ENCODE results near the gene TBL1X. TPM values are rescaled to one million over a fixed set of nuclear protein-coding genes. Genes with fewer than 3 reads are reported as not detected.

Gene TBL1X
- total and polyA plus RNA-seq, 2 of the 4 experiments (the other 2 are of a cell fraction): 16.2 to 20.8 TPM

DNA sequence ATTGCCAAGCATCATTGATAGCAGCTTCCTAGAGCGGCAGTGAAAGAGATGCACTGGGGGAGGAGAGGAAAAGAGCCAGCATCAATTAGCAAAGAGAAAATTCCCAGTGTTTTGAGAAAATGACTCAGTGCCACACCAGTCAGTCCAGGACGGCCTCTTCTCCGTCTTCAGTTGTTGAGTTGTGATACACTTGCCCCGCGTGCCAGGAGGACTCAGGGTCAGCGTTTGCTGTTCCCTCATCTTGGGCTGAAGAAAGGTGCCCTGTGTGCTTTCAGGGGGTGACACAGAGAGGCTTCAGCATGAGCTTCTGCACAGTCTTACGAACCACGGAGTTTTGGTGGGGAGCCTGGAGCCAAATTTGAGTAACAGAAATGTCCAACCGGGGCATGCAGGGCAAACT, 218.5 kb downstream of the TBL1X start:
- Histone ChIP-seq H2AFZ (replicated peaks; ENCODE audit: low read length, poor library complexity) (no peak overlapping the region), H3K18ac (ENCODE audit: low read depth, low read length) (no peak overlapping the region), H3K9me3 (ENCODE audit: control insufficient read depth, insufficient read depth, low read length) (no peaks in the 10 kb centered on the region; the same call in 1 of the 2 replicates), H3K14ac (replicated peaks; ENCODE audit: low read depth, low read length) (no peak overlapping the region), H4K91ac (ENCODE audit: insufficient read depth, low read depth, low read length) (no peak overlapping the region), H2BK5ac (ENCODE audit: low read depth, low read length, poor library complexity, severe bottlenecking) (no peak overlapping the region), H4K20me1 (ENCODE audit: insufficient read depth, low read length) (no peaks in the 10 kb centered on the region), H2BK120ac (ENCODE audit: low read depth, low read length) (no peak overlapping the region), H3K4me2 (ENCODE audit: low read depth, low read length) (no peak overlapping the region), H3K4me3 (ENCODE audit: insufficient read depth, low read depth, low read length) (no peak overlapping the region), H4K8ac (ENCODE audit: low read depth in 2 of 2, low read length in 2 of 2) (no peak overlapping the region), H3K4ac (ENCODE audit: low read depth, low read length) (no peak overlapping the region), H3K9me1 (ENCODE audit: insufficient read depth, low read length) (peaks cover 13% of the 10 kb centered on the region), H2BK20ac (ENCODE audit: low read depth, low read length) (no peak overlapping the region), H2AK5ac (ENCODE audit: low read depth, low read length) (no peak overlapping the region), H2BK15ac (ENCODE audit: low read depth, low read length) (no peak overlapping the region), H2AK9ac (replicated peaks; ENCODE audit: low read depth, low read length, poor library complexity) (no peak overlapping the region), H4K5ac (ENCODE audit: low read depth, low read length) (no peak overlapping the region), H3K56ac (ENCODE audit: extremely low read depth, insufficient read depth, low read length) (no peak overlapping the region), H3K4me1 (ENCODE audit: control insufficient read depth, insufficient read depth, low read length) (peaks cover 2% of the 10 kb centered on the region; the same call in 1 of the 2 replicates), H3K27ac (ENCODE audit: insufficient read depth, low read length) (no peak overlapping the region), H3K9ac (ENCODE audit: low read depth, low read length) (no peak overlapping the region), H3K79me1 (ENCODE audit: low read depth in 1 of 2, low read length in 2 of 2) (peaks cover 0 to 47% of the 10 kb centered on the region in 2 experiments; a peak in 3 of 4 replicates), H3K23ac (ENCODE audit: low read depth, low read length) (no peak overlapping the region), H3K36me3 (ENCODE audit: control insufficient read depth, insufficient read depth, low read length) (peaks cover 15% of the 10 kb centered on the region), H3K27me3 (ENCODE audit: control insufficient read depth, insufficient read depth, low read length) (no peaks in the 10 kb centered on the region)
- DNase-seq: no peak
- TF ChIP-seq POLR2A (IDR thresholded peaks at IDR 0.05; ENCODE audit: low read depth, low read length) (no peak), SMC3 (IDR thresholded peaks at IDR 0.05; ENCODE audit: low read depth, low read length) (no peak), MAZ (IDR thresholded peaks at IDR 0.05; ENCODE audit: borderline replicate concordance, low read depth, low read length) (no peak), RFX5 (IDR thresholded peaks at IDR 0.05; ENCODE audit: low read depth, low read length) (no peak), MXI1 (IDR thresholded peaks at IDR 0.05; ENCODE audit: borderline replicate concordance, low read depth, low read length) (no peak), RAD21 (IDR thresholded peaks at IDR 0.05; ENCODE audit: low read length) (no peak), CEBPB (IDR thresholded peaks at IDR 0.05; ENCODE audit: low read depth, low read length) (no peak)
- TF ChIP-seq, protein P1, sequence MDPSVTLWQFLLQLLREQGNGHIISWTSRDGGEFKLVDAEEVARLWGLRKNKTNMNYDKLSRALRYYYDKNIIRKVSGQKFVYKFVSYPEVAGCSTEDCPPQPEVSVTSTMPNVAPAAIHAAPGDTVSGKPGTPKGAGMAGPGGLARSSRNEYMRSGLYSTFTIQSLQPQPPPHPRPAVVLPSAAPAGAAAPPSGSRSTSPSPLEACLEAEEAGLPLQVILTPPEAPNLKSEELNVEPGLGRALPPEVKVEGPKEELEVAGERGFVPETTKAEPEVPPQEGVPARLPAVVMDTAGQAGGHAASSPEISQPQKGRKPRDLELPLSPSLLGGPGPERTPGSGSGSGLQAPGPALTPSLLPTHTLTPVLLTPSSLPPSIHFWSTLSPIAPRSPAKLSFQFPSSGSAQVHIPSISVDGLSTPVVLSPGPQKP (IDR thresholded peaks at IDR 0.05; ENCODE audit: borderline replicate concordance, low read depth, low read length): no peak
- TF ChIP-seq, protein P2, sequence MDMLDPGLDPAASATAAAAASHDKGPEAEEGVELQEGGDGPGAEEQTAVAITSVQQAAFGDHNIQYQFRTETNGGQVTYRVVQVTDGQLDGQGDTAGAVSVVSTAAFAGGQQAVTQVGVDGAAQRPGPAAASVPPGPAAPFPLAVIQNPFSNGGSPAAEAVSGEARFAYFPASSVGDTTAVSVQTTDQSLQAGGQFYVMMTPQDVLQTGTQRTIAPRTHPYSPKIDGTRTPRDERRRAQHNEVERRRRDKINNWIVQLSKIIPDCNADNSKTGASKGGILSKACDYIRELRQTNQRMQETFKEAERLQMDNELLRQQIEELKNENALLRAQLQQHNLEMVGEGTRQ (IDR thresholded peaks at IDR 0.05; ENCODE audit: low read depth, low read length): no peak
- dilution Hi-C loops (cut with HindIII; ENCODE audit: low sequenced_read_pairs, unreplicated experiment): no loop called here
- WGBS, 2 experiments (ENCODE audit: extremely low coverage in 2 of 2, insufficient read length in 1 of 2): 73% methylated on average over 5 of the region's 9 CpGs; no CpG with 5 or more reads in 1 of the 2 experiments
- no peak for ATAC-seq (ENCODE audit: low read depth)
- POLR2A ChIA-PET (ENCODE audit: unreplicated experiment): no interaction called here
- in situ Hi-C loops (cut with MboI; ENCODE audit: low sequenced_read_pairs): loop anchor here (10.0 kb wide), 2 partner anchors 719 to 859 kb away; no protein-coding TSS in a partner anchor
- intact Hi-C loops (cut with micrococcal nuclease): loop anchor here (2.0 to 5.0 kb wide), 3 partner anchors 216 to 815 kb away; partner anchors contain the start of gene TBL1X
- CTCF ChIA-PET: interaction anchor here (0.6 kb wide), 1 partner anchor 45 kb away, joined by 3 read pairs; no protein-coding TSS in a partner anchor
- no TSS peak for BruUV-seq (replicated peaks)

Data from IMR-90 (cell line).